ENCODE measurements around the gene FAM229A.

FAM229A gene

DNA sequence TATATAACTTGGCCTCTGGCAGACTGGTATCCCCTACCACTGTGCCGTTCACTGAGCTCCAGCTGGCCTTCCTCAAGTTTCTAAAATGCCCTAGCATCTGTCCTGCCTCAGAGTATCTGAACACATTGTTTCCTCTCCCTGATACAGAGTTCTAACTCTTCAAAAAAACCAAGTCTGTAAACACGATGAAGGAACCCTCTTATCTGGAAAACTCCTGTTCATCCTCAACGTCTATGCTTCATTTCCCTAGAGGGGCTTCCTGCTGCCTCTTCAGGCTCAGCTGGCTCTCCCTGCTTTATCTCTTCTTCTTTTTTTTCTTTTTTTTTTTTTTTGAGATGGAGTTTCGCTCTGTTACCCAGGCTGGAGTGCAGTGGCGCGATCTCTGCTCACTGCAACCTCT, 26.4 kb upstream of the FAM229A start:
- Histone ChIP-seq H3K4me1 (peaks cover 0 to 34% (median 27%) of the 10 kb centered on the region in 4 donors), H3K36me3 (peaks cover 66 to 88% (median 82%) of the 10 kb centered on the region in 3 donors), H3K4me3 (no peak overlapping the region), H3K9me3 (no peaks in the 10 kb centered on the region), H3K27ac (no peak overlapping the region), H3K27me3 (no peaks in the 10 kb centered on the region)
- intact Hi-C loops (cut with DNase I; ENCODE audit: low total_unique reads): no loop called here
- TF ChIP-seq, protein P1, sequence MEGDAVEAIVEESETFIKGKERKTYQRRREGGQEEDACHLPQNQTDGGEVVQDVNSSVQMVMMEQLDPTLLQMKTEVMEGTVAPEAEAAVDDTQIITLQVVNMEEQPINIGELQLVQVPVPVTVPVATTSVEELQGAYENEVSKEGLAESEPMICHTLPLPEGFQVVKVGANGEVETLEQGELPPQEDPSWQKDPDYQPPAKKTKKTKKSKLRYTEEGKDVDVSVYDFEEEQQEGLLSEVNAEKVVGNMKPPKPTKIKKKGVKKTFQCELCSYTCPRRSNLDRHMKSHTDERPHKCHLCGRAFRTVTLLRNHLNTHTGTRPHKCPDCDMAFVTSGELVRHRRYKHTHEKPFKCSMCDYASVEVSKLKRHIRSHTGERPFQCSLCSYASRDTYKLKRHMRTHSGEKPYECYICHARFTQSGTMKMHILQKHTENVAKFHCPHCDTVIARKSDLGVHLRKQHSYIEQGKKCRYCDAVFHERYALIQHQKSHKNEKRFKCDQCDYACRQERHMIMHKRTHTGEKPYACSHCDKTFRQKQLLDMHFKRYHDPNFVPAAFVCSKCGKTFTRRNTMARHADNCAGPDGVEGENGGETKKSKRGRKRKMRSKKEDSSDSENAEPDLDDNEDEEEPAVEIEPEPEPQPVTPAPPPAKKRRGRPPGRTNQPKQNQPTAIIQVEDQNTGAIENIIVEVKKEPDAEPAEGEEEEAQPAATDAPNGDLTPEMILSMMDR (IDR thresholded peaks at IDR 0.05): no peak
- DNase-seq: no peak

DNA sequence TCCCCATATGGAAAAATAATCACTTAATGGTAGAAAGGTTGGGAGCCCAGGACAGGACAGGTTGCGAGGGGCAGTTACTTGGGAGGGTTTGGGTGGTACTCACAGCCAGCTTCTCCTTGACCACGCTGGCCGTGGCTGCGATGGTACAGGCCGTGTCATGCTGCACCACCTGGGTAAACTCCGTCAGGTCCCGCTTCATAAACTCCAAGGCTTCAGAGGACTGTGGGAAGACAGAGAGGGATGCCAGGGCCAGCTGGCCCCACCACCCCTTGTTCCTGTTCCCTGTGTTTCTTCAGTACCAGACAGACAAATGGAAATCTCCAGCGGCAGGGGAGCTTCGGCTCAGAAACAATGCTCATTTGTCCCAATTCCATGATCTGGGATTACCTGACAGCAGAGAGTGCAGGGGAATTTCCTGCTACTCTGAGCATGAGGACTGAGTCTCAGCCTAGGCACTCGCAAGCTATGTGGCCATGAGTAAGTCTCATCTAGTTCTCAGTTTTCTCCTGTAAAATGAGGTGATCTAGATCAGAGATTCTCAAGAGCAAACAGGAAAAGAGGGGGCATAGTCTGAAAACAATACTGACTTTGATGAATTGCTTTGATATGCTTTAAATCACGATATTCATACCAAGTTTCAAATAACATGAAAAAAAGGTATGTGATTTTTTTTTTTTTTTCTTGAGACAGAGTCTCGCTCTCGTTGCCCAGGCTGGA, 24.5 kb upstream of the FAM229A start:
- intact Hi-C loops (cut with DNase I; ENCODE audit: low total_unique reads): no loop called here
- no peaks in the 10 kb centered on the region for H3K9me3 ChIP-seq
- TF ChIP-seq, protein P1 (IDR thresholded peaks at IDR 0.05): no peak
- no peak for DNase-seq
- H3K4me3 ChIP-seq: no peak overlapping the region
- H3K27me3 ChIP-seq: no peaks in the 10 kb centered on the region
- peaks cover 0 to 16% (median 10%) of the 10 kb centered on the region in 4 donors for H3K4me1 ChIP-seq
- H3K27ac ChIP-seq: no peak overlapping the region
- peaks cover 84 to 100% (median 97%) of the 10 kb centered on the region in 3 donors for H3K36me3 ChIP-seq

DNA sequence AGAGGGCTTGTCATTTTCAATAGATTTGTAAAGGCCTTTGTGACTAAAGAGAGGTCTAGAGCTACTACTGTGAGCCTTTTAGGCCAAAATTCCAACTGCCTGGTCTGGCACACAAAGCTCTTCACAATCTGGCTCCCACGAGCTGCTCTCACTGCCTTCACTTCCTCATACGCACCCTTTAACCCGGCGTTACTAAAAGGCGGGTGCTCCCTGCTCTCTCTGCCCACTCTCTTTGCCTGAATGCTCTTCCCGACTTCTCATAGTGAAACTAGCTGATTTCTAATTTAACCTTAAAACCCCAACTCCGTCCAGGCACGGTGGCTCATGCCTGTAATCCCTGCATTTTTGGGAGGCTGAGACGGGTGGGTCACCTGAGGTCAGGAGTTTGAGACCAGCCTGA, 17.8 kb upstream of the FAM229A start:
- TF ChIP-seq, protein P1 (IDR thresholded peaks at IDR 0.05): no peak
- Histone ChIP-seq H3K27ac (no peak overlapping the region), H3K36me3 (peaks cover 93 to 100% (median 99%) of the 10 kb centered on the region in 3 donors), H3K27me3 (no peaks in the 10 kb centered on the region), H3K4me1 (no peaks in the 10 kb centered on the region), H3K9me3 (no peaks in the 10 kb centered on the region), H3K4me3 (no peak overlapping the region)
- intact Hi-C loops (cut with DNase I; ENCODE audit: low total_unique reads): no loop called here
- no peak for DNase-seq

DNA sequence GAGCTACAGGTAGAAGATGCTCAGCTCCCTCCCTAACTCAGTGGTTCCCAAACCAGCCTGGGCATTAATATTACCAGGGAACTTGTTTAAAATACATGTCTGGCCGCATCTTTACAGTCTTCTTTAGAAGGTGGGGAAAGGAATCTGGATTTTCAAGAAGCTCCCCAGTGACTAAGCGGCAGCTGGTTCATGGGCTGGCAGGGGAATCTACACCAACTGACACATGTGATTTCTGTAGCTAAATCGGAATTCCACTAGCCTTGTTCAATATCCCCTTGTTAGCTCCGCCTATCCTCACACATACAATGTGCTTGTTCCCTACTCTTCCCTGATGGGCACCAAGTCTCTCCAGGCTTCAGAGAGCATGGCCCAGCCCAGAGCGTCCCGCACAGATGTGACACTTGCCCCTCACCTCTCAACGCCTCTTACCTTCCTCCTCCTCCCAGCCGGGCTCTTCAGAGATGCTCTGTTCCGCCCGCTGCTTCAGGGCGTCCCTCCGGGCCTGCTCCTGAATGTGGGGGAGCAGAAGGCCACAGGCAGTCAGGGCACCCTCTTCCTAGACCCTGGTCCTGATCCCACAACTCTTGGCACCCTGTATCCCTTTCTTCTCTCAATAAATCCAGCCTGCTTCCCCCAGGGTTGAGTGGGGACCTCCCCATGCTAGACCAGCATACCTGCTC, 15.4 kb upstream of the FAM229A start:
- intact Hi-C loops (cut with DNase I; ENCODE audit: low total_unique reads): no loop called here
- TF ChIP-seq, protein P1 (IDR thresholded peaks at IDR 0.05): no peak
- Histone ChIP-seq H3K4me3 (no peak overlapping the region), H3K27me3 (no peaks in the 10 kb centered on the region), H3K27ac (no peak overlapping the region), H3K9me3 (no peaks in the 10 kb centered on the region), H3K4me1 (no peaks in the 10 kb centered on the region), H3K36me3 (peaks cover 91 to 100% (median 97%) of the 10 kb centered on the region in 3 donors)
- no peak for DNase-seq

DNA sequence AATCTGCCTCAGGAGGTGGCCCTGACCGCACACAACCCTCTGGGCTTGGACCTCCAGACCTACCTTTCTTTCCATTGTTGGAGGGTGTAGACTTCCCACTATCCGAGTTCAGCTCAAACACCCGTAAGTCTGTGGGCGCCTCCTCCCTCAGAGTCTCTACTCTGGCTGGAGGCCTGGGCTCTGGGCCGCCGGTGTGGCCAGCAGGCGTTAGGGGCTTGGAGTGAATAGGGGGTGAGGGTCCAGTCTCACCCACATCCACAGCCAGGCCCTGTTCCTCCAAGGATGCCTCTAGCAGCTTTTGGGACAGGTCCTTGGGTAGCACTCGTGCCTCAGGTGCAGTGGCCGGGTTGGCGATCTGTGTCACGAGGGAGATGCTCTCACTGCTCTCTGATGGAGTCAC, 13.9 kb upstream of the FAM229A start:
- Histone ChIP-seq H3K27me3 (no peaks in the 10 kb centered on the region), H3K4me3 (no peak overlapping the region), H3K9me3 (no peaks in the 10 kb centered on the region), H3K27ac (no peak overlapping the region), H3K36me3 (peaks cover 87 to 99% (median 97%) of the 10 kb centered on the region in 3 donors), H3K4me1 (no peaks in the 10 kb centered on the region)
- intact Hi-C loops (cut with DNase I; ENCODE audit: low total_unique reads): no loop called here
- TF ChIP-seq, protein P1 (IDR thresholded peaks at IDR 0.05): no peak
- DNase-seq: no peak
